Smooth muscle cell of the pulmonary artery (primary cell): Measurements from ENCODE around the gene RAB18. TPM values are rescaled to one million over a fixed set of nuclear protein-coding genes. Genes with fewer than 3 reads are reported as not detected.

Experiments used
- total RNA-seq: library from RNA; depleted of rRNA; stranded (reverse); fragments of >200 nt; gene quantifications from 2 replicates; pipeline ENCODE4 v1.2.3, GENCODE V29; 2014

The RAB18 gene
- total RNA-seq = 38.6 and 51.0 TPM in 2 replicates

DNA sequence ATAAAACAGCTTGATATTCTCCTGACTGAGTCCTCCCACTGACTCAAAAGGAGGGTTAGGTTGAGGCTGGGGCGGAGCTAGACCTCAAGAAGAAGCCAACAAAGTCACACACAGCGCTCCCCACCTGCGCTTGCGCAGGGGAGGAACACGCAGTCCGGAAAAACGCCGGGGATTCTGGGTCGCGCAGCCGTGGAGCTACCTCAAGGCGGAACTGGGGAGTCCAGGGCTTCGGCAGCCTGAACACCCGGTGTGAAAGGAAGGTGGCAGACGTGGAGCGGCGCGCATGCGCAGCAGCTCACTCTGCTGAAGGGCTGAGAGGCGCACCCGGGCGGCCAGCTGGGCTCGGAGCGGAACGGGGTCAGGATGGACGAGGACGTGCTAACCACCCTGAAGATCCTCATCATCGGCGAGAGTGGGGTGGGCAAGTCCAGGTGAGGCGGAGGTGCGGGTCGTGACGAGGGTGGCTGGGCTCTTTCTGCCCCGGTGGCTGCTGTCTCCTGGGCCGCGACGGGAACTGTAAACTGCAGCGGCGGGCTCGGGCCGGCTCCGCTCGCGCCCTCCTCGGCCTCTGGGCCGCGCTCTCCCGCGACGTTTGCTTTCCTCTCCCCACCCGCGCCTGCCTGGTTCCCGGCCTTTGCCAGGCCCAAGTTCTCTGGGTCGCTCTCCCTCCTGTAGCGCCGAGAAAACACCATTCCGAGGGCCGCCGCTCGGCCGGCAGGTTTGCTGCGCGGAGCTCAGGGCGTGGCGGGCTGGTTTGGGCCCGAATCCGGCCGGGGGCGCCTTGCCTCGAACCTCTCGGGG is at the start of gene RAB18:
Gene RAB18, plus strand, starts transcription at position 298 of the 801 bp plus-strand sequence. Its CDS starts 66 bp downstream, at position 364.

Other genes with a start within 250 kb of the RAB18 start
- 0.13 TPM in 1 of 2 replicates, not detected in the other for gene MKX, start 241.5 kb downstream of the RAB18 start, total RNA-seq